ENCODE measurements around the gene NFKBIE. TPM values are rescaled to one million over a fixed set of nuclear protein-coding genes. Genes with fewer than 3 reads are reported as not detected.
A peak's percentile ranks its signal among the peaks of the same experiment; 100 is the strongest.

Gene NFKBIE
- total and polyA plus RNA-seq, 2 of the 13 experiments (the other 11 are each of a cell fraction or from before 2014, with no cell fraction given): 6.7 to 14.5 TPM

GRCh38 chr6:44257025-44257752 is 8.2 kb downstream of the NFKBIE start, which contains the start of gene SLC35B2 (continued):
- TF ChIP-seq ZNF530 (CRISPR knock-in tag; IDR thresholded peaks at IDR 0.05; ENCODE audit: low read depth) (no peak), ZNF34 (CRISPR knock-in tag; IDR thresholded peaks at IDR 0.05; ENCODE audit: borderline replicate concordance) (0 out of 2 replicates have a peak, but pooled peaks have one; percentile 60), ZFP36 (IDR thresholded peaks at IDR 0.05; ENCODE audit: borderline replicate concordance, low read depth, low read length, partially characterized antibody) (no peak), MXD4 (CRISPR knock-in tag; IDR thresholded peaks at IDR 0.05) (peak; percentile 91; the same call in 1 of the 2 replicates), HOXA3 (CRISPR knock-in tag; IDR thresholded peaks at IDR 0.05) (peak; percentile 79), JUND (CRISPR knock-in tag; IDR thresholded peaks at IDR 0.05) (no peak; the same call in 1 of the 2 replicates), USF2 (IDR thresholded peaks at IDR 0.05; ENCODE audit: low read depth, low read length) (peak; percentile 98), USF2 (CRISPR knock-in tag; IDR thresholded peaks at IDR 0.05; ENCODE audit: borderline replicate concordance) (peak; percentile 94; the same call in 1 of the 2 replicates), ZFP37 (CRISPR knock-in tag; IDR thresholded peaks at IDR 0.05; ENCODE audit: borderline replicate concordance) (no peak), POGZ (CRISPR knock-in tag; IDR thresholded peaks at IDR 0.05) (peak; percentile 40; the same call in 1 of the 2 replicates), TCF7L2 (IDR thresholded peaks at IDR 0.05; ENCODE audit: low read depth, low read length) (no peak), CAMTA2 (CRISPR knock-in tag; IDR thresholded peaks at IDR 0.05; ENCODE audit: borderline replicate concordance) (no peak), ZNF776 (CRISPR knock-in tag; IDR thresholded peaks at IDR 0.05) (peak; percentile 77; the same call in 1 of the 2 replicates), DNMT3B (CRISPR knock-in tag; conservative IDR thresholded peaks at IDR 0.05) (peak; percentile 49; the same call in 1 of the 2 replicates), ZNF282 (IDR thresholded peaks at IDR 0.05; ENCODE audit: partially characterized antibody) (no peak), FOXA3 (CRISPR knock-in tag; IDR thresholded peaks at IDR 0.05) (peak; percentile 43), ZNF562 (CRISPR knock-in tag; IDR thresholded peaks at IDR 0.05; ENCODE audit: borderline replicate concordance) (no peak), HES4 (CRISPR knock-in tag; IDR thresholded peaks at IDR 0.05; ENCODE audit: borderline replicate concordance) (no peak; the same call in none of the 2 replicates), ZNF780A (CRISPR knock-in tag; IDR thresholded peaks at IDR 0.05) (no peak), CEBPG (CRISPR knock-in tag; IDR thresholded peaks at IDR 0.05) (0 out of 2 replicates have a peak, but pooled peaks have one; percentile 1), PRPF4 (IDR thresholded peaks at IDR 0.05; ENCODE audit: low read depth, low read length, poor library complexity, severe bottlenecking) (no peak), POLR2AphosphoS2 (IDR thresholded peaks at IDR 0.05; ENCODE audit: low read depth, low read length) (no peak)
- TF ChIP-seq, protein P1, sequence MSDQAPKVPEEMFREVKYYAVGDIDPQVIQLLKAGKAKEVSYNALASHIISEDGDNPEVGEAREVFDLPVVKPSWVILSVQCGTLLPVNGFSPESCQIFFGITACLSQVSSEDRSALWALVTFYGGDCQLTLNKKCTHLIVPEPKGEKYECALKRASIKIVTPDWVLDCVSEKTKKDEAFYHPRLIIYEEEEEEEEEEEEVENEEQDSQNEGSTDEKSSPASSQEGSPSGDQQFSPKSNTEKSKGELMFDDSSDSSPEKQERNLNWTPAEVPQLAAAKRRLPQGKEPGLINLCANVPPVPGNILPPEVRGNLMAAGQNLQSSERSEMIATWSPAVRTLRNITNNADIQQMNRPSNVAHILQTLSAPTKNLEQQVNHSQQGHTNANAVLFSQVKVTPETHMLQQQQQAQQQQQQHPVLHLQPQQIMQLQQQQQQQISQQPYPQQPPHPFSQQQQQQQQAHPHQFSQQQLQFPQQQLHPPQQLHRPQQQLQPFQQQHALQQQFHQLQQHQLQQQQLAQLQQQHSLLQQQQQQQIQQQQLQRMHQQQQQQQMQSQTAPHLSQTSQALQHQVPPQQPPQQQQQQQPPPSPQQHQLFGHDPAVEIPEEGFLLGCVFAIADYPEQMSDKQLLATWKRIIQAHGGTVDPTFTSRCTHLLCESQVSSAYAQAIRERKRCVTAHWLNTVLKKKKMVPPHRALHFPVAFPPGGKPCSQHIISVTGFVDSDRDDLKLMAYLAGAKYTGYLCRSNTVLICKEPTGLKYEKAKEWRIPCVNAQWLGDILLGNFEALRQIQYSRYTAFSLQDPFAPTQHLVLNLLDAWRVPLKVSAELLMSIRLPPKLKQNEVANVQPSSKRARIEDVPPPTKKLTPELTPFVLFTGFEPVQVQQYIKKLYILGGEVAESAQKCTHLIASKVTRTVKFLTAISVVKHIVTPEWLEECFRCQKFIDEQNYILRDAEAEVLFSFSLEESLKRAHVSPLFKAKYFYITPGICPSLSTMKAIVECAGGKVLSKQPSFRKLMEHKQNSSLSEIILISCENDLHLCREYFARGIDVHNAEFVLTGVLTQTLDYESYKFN (CRISPR knock-in tag; conservative IDR thresholded peaks at IDR 0.05): peak; percentile 72
- TF ChIP-seq, protein P2, sequence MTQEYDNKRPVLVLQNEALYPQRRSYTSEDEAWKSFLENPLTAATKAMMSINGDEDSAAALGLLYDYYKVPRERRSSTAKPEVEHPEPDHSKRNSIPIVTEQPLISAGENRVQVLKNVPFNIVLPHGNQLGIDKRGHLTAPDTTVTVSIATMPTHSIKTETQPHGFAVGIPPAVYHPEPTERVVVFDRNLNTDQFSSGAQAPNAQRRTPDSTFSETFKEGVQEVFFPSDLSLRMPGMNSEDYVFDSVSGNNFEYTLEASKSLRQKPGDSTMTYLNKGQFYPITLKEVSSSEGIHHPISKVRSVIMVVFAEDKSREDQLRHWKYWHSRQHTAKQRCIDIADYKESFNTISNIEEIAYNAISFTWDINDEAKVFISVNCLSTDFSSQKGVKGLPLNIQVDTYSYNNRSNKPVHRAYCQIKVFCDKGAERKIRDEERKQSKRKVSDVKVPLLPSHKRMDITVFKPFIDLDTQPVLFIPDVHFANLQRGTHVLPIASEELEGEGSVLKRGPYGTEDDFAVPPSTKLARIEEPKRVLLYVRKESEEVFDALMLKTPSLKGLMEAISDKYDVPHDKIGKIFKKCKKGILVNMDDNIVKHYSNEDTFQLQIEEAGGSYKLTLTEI (CRISPR knock-in tag; conservative IDR thresholded peaks at IDR 0.05): no peak

Measured in HepG2 (cell line).